Stomach (tissue), 9 donors: ENCODE data around the gene VSTM2B. TPM values are rescaled to one million over a fixed set of nuclear protein-coding genes. Genes with fewer than 3 reads are reported as not detected.

Experiments used
- DNase-seq, 2 donors: peaks; one replicate each; pipeline versions ENCODE4 v3.0.0 to v3.0.0-alpha.2; 2013 to 2019
- H3K27ac ChIP-seq, 5 donors: fragments of 200-600 bp in 4 of 5; sonication (generic) in 4 of 5; one replicate each; pipeline ENCODE4 v1.5.1; 2013 to 2019; ENCODE audit warnings: mild to moderate bottlenecking in 1 of 5, moderate library complexity in 1 of 5
- H3K27me3 ChIP-seq, 3 donors: fragments of 200-600 bp; sonication (generic); one replicate each; pipeline ENCODE4 v1.5.1; 2017 to 2019; ENCODE audit warnings: mixed run types in 1 of 3
- H3K36me3 ChIP-seq, 4 donors: fragments of 200-600 bp; sonication (generic); 1 replicate in 3 of 4; 2 replicates in 1 of 4; pipeline ENCODE4 v1.5.1; 2016 to 2019
- H3K4me1 ChIP-seq, 4 donors: fragments of 200-600 bp; sonication (generic); one replicate each; pipeline ENCODE4 v1.5.1; 2016 to 2019
- H3K4me3 ChIP-seq, 4 donors: fragments of 200-600 bp; sonication (generic) in 3 of 4; one replicate each; pipeline ENCODE4 v1.5.1; 2016 to 2019; ENCODE audit warnings: mild to moderate bottlenecking in 1 of 4
- H3K9me3 ChIP-seq, 4 donors: fragments of 200-600 bp; sonication (generic); one replicate each; pipeline ENCODE4 v1.5.1; 2016 to 2019
- EP300 ChIP-seq: sonication (generic); formaldehyde crosslinking; IDR thresholded peaks from one replicate; pipeline ENCODE4 v1.6.1; 2017; ENCODE audit warnings: antibody characterized with exemption
- POLR2A ChIP-seq, 4 donors: fragments of 450-650 bp; IDR thresholded peaks; one replicate each; pipeline ENCODE4 v1.6.1; 2016; ENCODE audit warnings: antibody characterized with exemption in 4 of 4, control low read depth in 2 of 4, mild to moderate bottlenecking in 1 of 4, moderate library complexity in 1 of 4
- POLR2AphosphoS5 ChIP-seq, 3 donors: sonication (generic); formaldehyde crosslinking; IDR thresholded peaks; one replicate each; pipeline ENCODE4 v1.6.1; 2016; ENCODE audit warnings: antibody characterized with exemption in 3 of 3
- WGBS, 5 donors: extraction: QIAGEN DNeasy Blood & Tissue Kit in 3 of 5; methylation state at CpG; one replicate each; pipeline versions ENCODE4 v1.1.5 to v1.1.7; 2013 to 2018; 5-methylcytosine and 5-hydroxymethylcytosine counted together
- intact Hi-C: fragments of 100-400 bp; cut with DNase I; formaldehyde crosslinking; loops from one replicate; pipeline ENCODE4 v1.15.1; 2023; ENCODE audit warnings: low total_unique reads
- polyA plus RNA-seq, 3 donors: library from polyadenylated mRNA; stranded (reverse); fragments of 200-250 nt; gene quantifications; one replicate each; pipeline ENCODE4 v1.2.3, GENCODE V29; 2013
- total RNA-seq, 5 donors: library from RNA; depleted of rRNA; stranded (reverse); fragments of >200 nt; gene quantifications; one replicate each; pipeline versions ENCODE4 v1.1.0 to v1.2.3, GENCODE V29; 2014 to 2016
- TF ChIP-seq, protein P1 (sequence below), 7 experiments: fragments of 450-650 bp in 4 of 7; fragments of 200-600 bp in 3 of 7; sonication (generic) in 3 of 7; IDR thresholded peaks; one replicate each; pipeline ENCODE4 v1.5.1; 2016 to 2019; ENCODE audit warnings: antibody characterized with exemption in 7 of 7, control low read depth in 2 of 7, mild to moderate bottlenecking in 1 of 7
- donor health status: healthy with polysubstance abuse.
- donor health status: Bipolar disorder and iron deficiency.
- donor health status: healthy.

VSTM2B gene
- total and polyA plus RNA-seq, 8 donors: not detected

DNA sequence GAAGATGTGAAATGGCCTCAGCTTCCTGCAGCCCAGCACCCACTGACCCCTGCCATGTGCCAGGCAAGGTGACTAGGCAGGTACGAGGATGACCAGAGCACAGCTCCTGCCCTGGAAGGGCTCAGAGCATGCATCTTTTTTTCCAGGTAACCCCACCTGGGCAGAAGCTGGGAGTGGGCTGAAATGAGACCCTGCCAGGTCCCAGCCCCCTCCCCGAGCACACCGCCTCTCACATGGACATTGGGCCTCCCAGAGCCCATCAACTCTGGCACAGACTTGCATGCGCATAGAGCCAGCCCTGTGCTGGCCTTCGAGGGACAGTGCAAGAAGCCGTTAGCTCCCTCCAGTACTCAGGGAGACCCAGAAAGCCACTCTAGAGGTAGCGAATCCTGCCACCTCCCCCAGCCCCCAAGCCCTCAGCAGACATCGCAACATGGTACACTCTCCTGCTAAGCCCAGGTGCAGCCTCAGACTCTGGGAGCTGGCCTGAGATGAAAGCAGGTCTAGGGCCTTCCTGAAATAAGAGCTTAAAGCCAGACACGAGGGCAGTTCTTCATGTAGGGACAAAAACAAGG lies 8.9 kb upstream of the VSTM2B start:
- TF ChIP-seq POLR2AphosphoS5 (IDR thresholded peaks at IDR 0.05) (no peak), EP300 (no peak), POLR2A (IDR thresholded peaks at IDR 0.05) (no peak)
- TF ChIP-seq, protein P1, sequence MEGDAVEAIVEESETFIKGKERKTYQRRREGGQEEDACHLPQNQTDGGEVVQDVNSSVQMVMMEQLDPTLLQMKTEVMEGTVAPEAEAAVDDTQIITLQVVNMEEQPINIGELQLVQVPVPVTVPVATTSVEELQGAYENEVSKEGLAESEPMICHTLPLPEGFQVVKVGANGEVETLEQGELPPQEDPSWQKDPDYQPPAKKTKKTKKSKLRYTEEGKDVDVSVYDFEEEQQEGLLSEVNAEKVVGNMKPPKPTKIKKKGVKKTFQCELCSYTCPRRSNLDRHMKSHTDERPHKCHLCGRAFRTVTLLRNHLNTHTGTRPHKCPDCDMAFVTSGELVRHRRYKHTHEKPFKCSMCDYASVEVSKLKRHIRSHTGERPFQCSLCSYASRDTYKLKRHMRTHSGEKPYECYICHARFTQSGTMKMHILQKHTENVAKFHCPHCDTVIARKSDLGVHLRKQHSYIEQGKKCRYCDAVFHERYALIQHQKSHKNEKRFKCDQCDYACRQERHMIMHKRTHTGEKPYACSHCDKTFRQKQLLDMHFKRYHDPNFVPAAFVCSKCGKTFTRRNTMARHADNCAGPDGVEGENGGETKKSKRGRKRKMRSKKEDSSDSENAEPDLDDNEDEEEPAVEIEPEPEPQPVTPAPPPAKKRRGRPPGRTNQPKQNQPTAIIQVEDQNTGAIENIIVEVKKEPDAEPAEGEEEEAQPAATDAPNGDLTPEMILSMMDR (IDR thresholded peaks at IDR 0.05): no peak
- Histone ChIP-seq H3K4me1 (no peaks in the 10 kb centered on the region), H3K27me3 (peaks cover 0 to 58% (median 0%) of the 10 kb centered on the region in 3 donors), H3K9me3 (no peaks in the 10 kb centered on the region), H3K27ac (no peak overlapping the region), H3K4me3 (no peak overlapping the region), H3K36me3 (no peaks in the 10 kb centered on the region)
- 61 to 83% (median 73%) methylated on average over 7 to 9 of the region's 9 CpGs for WGBS, 5 donors
- intact Hi-C loops: no loop called here
- no peak for DNase-seq

DNA sequence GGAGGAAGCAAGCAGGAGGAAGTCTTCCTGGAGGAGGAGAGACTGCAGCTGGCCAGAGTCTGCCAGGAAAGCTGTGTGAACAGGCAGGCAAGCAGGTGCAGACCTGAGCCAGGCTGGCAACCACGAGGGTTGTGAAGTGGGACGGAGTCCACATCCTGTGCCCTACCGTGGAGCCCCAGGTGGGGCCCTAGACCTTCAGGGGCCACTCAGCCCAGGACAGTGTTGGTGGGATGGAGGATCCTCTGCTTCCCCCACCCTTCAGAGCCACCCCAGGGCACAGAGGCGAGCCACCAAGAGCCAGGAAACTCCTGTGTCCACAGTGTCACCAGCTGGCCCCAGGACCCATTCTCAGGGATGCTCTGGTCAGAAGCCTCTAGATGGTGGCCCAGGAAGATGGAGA lies 8.4 kb upstream of the VSTM2B start:
- no peaks in the 10 kb centered on the region for H3K9me3 ChIP-seq
- no peak overlapping the region for H3K27ac ChIP-seq
- peaks cover 0 to 59% (median 0%) of the 10 kb centered on the region in 3 donors for H3K27me3 ChIP-seq
- H3K4me3 ChIP-seq: no peak overlapping the region
- H3K36me3 ChIP-seq: no peaks in the 10 kb centered on the region
- DNase-seq: no peak
- H3K4me1 ChIP-seq: no peaks in the 10 kb centered on the region
- intact Hi-C loops: no loop called here
- 50 to 83% (median 70%) methylated on average over 3 to 4 of the region's 4 CpGs for WGBS, 5 donors
- TF ChIP-seq POLR2AphosphoS5 (IDR thresholded peaks at IDR 0.05): no peak
- TF ChIP-seq POLR2A (IDR thresholded peaks at IDR 0.05): no peak
- TF ChIP-seq, protein P1 (IDR thresholded peaks at IDR 0.05): no peak

DNA sequence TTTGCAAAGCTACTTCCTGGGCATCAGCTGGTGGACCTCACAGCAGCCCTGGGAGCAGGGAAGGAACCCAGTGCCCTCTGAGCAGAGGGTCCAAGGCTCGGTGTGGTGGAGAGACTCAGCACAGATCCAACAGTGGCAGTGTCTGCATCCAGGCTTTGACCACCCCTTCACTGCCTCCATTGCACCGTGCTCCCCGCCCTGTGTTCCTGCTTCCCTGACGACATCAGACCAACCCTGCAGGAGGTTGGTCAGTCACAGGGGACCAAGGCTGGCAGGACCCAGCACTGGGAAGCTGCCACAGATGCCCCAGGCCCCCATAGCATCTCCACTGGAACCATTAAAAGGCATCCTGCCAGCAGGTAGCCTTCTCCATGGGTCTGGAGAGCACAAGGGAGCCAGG lies 7.8 kb upstream of the VSTM2B start:
- intact Hi-C loops: no loop called here
- Histone ChIP-seq H3K4me1 (no peaks in the 10 kb centered on the region), H3K9me3 (no peaks in the 10 kb centered on the region), H3K36me3 (no peaks in the 10 kb centered on the region), H3K27me3 (peaks cover 0 to 64% (median under 1%) of the 10 kb centered on the region in 3 donors), H3K4me3 (no peak overlapping the region), H3K27ac (no peak overlapping the region)
- no peak for DNase-seq
- 60 to 80% (median 69%) methylated on average over 3 to 4 of the region's 4 CpGs for WGBS, 5 donors
- TF ChIP-seq POLR2A (IDR thresholded peaks at IDR 0.05) (no peak), EP300 (no peak), POLR2AphosphoS5 (IDR thresholded peaks at IDR 0.05) (no peak)
- TF ChIP-seq, protein P1 (IDR thresholded peaks at IDR 0.05): no peak

DNA sequence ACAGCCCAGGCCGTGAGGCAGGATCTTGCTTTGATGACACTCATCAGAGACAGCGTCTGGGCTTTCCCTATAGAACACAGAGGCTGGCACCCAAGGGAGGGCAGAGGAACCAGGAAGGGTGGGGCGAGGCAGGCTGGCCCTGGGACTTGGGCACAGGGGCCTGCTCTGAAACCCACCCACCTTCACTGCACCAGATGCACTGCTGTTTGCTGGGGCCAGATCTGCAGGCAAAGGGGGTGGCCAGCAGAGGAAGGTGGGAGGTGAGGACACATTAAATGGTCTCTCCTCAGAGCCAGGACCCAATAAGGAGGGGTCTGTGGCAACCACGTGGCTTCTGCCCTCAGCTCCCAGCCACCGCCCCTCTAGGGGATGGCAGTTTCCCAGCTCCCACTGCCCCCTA lies 6.6 kb upstream of the VSTM2B start:
- 46 to 90% (median 59%) methylated on average over 4 to 5 of the region's 5 CpGs for WGBS, 5 donors
- no peak overlapping the region for H3K4me3 ChIP-seq
- no peaks in the 10 kb centered on the region for H3K36me3 ChIP-seq
- no peak for DNase-seq
- intact Hi-C loops: no loop called here
- TF ChIP-seq POLR2A (IDR thresholded peaks at IDR 0.05) (no peak), POLR2AphosphoS5 (IDR thresholded peaks at IDR 0.05) (no peak), EP300 (no peak)
- TF ChIP-seq, protein P1 (IDR thresholded peaks at IDR 0.05): no peak
- no peaks in the 10 kb centered on the region for H3K9me3 ChIP-seq
- H3K27me3 ChIP-seq: peaks cover 6 to 76% (median 12%) of the 10 kb centered on the region in 3 donors
- no peak overlapping the region for H3K27ac ChIP-seq
- H3K4me1 ChIP-seq: no peaks in the 10 kb centered on the region
